Astrocyte of the cerebellum (primary cell): Measurements from ENCODE around the gene MTOR.

Experiments used
- DNase-seq: peaks from one replicate; pipeline ENCODE4 v3.0.0-alpha.2; 2011; ENCODE audit warnings: low read depth
- H3K4me3 ChIP-seq: 2 replicates; pipeline ENCODE4 v1.5.1; 2011; ENCODE audit warnings: mild to moderate bottlenecking, low read depth, low read length, moderate library complexity
- in situ Hi-C: cut with HindIII; loops from 2 replicates; pipeline ENCODE4 v1.10.0; 2017; ENCODE audit warnings: low sequenced_read_pairs
- TF ChIP-seq, protein P1 (sequence below): IDR thresholded peaks from 2 replicates; pipeline ENCODE4 v1.5.1; 2012; ENCODE audit warnings: low read length, low read depth, moderate library complexity, mild to moderate bottlenecking; ENCODE audit errors: missing control alignments

MTOR gene

DNA sequence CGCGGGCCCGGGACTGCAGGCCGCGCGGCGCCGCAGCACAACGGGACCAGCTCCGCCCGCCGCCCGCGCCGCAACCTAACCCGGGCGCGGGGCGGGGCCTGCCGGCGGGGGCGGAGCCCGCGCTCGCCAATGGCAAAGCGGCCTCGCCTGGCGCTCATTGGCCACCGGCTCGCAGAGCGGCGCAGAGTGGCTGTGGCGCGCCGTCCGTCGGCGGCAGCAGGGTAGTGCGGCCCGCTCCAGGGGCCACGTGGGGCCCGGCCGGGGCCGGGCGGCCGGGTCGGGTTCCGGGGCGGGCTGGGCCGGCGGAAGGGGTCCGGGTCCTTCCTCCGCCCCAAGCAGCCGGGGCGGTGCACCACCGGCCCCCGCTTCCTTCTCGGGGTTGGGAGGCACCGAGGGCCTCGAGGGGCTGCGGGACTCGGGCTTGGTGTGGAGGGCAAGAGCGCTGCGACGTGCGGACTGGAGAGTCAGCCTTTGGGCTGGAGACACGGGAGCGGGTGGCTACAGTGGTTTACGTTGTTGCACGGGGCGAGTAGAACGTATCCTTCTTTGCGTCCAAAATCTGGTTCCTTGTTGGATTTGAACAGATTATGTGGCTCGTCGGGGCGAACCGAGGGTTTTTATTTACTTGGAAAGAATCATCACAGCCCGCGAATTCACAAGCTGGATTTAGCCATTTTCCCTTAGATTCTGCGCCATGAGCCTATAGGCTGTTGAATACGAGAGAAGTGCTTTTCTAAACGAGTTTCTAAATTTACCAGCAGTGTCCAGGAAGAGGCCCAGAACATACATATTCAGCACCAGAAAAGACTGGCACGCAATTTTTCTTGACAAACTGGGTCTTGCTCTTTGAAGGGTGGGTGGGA, 202.2 kb downstream of the MTOR start, which contains the start of gene SRM:
TSS of gene SRM (minus strand) at position 51 of the 863 bp plus-strand sequence. CDS start 75 bp downstream, outside the sequence.
- in situ Hi-C loops: loop anchor here (5.0 kb wide), 1 partner anchor 157 kb away; no protein-coding TSS in a partner anchor
- TF ChIP-seq, protein P1, sequence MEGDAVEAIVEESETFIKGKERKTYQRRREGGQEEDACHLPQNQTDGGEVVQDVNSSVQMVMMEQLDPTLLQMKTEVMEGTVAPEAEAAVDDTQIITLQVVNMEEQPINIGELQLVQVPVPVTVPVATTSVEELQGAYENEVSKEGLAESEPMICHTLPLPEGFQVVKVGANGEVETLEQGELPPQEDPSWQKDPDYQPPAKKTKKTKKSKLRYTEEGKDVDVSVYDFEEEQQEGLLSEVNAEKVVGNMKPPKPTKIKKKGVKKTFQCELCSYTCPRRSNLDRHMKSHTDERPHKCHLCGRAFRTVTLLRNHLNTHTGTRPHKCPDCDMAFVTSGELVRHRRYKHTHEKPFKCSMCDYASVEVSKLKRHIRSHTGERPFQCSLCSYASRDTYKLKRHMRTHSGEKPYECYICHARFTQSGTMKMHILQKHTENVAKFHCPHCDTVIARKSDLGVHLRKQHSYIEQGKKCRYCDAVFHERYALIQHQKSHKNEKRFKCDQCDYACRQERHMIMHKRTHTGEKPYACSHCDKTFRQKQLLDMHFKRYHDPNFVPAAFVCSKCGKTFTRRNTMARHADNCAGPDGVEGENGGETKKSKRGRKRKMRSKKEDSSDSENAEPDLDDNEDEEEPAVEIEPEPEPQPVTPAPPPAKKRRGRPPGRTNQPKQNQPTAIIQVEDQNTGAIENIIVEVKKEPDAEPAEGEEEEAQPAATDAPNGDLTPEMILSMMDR: no peak
- H3K4me3 ChIP-seq: peak within 1 kb of the TSS; percentile 84
- peak; percentile 65 for DNase-seq

DNA sequence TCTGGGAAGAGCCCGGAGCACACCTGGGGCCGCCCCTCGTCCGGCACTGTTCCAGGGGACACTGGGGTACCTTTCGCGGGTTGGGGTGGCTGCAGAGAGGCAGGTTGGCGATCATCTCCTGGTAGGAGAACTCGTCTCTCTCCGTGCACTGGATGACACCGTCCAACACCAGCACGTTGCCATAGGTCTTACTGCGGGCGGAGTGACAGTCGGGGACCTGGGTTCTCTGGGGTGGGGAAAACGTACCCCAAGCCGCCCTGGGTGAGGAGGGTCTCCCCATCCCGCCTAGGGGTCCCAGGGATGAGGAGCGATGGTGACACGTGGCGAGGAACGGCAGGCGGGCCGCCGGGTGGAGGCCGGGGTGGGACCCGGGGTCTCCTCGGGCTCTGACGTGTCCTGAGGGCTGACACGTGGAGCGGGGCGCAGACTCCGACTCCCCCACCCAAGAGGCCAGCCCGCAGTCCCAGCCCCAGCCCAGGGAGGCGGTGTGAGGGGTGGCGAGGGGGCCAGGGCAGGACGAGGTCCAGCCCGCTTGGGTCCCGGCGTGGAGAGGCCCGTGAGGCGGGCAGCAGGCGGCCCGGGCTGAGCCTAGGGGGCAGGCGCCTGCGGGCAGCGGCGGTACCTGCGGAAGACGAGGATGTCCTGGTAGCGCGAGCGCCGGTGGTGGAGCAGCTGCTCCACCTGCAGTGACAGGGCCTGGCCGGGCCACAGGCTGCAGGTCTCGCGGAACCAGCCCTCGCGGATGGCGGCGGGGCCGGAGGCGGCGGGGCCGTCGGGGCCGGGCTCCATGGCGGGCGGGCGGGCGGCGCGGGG, 203.0 kb downstream of the MTOR start:
- TF ChIP-seq, protein P1: no peak
- DNase-seq: no peak
- in situ Hi-C loops: no loop called here

DNA sequence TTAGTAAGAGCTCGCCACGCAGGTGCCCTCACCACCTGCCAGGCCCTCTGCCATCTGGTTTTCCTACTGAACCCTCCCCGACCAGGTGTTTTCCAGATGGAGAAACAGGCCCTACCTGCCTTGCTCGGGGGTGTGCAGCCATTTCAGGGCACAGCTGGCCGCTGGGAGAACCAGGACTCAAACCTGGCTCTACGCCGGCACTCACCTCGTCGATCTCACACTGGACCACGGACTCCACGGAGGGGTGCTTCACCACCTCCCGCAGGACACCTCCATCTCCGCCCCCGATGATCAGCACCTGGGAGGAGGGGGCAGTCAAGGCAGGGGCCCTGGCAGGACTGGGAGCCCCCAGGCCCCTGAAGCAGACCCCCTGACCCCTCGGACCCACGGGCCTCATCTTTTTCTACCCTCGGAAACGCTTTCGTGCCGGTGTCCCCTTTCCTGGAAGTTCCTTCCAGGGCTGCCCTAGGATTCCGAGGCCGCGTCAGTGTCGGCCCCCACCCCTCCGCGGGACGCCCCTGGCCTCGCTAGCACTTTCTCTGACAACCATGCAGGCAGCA, 203.7 kb downstream of the MTOR start:
- TF ChIP-seq, protein P1: no peak
- DNase-seq: no peak
- in situ Hi-C loops: no loop called here
- H3K4me3 ChIP-seq: peak overlapping the region; percentile 84

More for the DNA sequence above, 203.0 kb downstream of the MTOR start:
- H3K4me3 ChIP-seq: peak overlapping the region; percentile 84

DNA sequence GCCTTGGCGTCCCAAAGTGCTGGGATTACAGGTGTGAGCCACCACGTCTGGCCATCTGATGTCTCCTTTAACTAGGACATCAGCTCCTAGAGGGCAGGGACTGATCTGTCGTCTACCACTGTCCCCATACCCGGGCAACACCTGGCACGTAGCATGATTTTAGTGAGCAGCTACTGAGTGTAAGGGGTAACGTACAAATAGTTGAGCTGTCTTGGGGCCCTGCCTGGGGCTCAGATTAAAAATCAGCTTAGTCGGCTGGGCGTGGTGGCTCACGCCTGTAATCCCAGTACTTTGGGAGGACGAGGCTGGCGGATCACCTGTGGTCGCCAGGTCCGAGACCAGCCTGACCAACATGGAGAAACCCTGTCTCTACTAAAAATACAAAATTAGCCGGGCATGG, 204.3 kb downstream of the MTOR start:
- no peak overlapping the region for H3K4me3 ChIP-seq
- in situ Hi-C loops: no loop called here
- DNase-seq: no peak
- TF ChIP-seq, protein P1: no peak

DNA sequence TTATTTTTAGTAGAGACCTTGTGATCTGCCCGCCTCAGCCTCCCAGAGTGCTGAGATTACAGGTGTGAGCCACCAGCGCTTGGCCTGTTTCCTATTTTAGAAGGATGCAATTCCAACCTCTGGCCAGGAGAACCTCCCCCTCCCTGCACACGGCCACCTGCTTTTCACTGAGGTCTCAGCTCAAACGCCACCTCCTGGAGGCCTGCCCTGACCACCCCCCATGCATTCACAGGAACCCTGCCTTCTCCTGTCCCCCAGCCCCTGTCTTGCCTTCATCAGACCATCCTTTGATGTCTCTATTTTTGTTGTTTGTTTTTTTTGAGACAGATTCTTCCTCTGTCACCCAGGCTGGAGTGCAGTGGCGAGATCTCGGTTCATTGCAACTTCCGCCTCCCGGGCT, 204.9 kb downstream of the MTOR start:
- in situ Hi-C loops: no loop called here
- H3K4me3 ChIP-seq: no peak overlapping the region
- TF ChIP-seq, protein P1: no peak
- no peak for DNase-seq
